Gastrocnemius medialis (tissue), 4 donors: ENCODE results near the gene OR52E5.

Experiments
- POLR2A ChIP-seq, 2 donors: fragments of 450-650 bp; IDR thresholded peaks; one replicate each; pipeline ENCODE4 v1.6.1; 2017; ENCODE audit warnings: antibody characterized with exemption in 2 of 2, mild to moderate bottlenecking in 2 of 2, moderate library complexity in 2 of 2
- TF ChIP-seq, protein P1 (sequence below), 5 experiments: fragments of 450-650 bp in 3 of 5; fragments of 200-600 bp in 2 of 5; sonication (generic) in 2 of 5; IDR thresholded peaks in 4 of 5; conservative IDR thresholded peaks in 1 of 5; 1 replicate in 4 of 5; 2 replicates in 1 of 5; pipeline ENCODE4 v1.5.1; 2016 to 2019; ENCODE audit warnings: antibody characterized with exemption in 5 of 5, mild to moderate bottlenecking in 3 of 5, moderate library complexity in 3 of 5

DNA sequence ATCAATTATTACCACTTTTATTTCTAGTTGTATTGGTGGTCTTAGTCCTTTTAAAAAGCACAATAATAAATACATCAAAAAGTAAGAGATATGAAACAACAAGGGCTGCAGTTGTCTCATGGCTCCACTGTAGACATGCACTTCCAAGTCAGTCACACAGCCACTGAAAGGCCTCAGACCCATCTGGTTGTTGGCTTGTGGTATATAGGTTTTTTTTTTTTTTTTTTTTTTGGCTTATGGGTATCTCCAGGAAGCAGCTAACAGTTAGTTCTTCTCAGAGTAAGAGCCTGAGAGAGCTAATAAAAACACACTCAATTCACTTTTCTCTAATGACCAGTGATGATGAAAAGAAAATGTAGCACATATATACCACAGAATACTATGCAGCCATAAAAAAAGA lies 45.3 kb upstream of the OR52E5 start:
- TF ChIP-seq, protein P1, sequence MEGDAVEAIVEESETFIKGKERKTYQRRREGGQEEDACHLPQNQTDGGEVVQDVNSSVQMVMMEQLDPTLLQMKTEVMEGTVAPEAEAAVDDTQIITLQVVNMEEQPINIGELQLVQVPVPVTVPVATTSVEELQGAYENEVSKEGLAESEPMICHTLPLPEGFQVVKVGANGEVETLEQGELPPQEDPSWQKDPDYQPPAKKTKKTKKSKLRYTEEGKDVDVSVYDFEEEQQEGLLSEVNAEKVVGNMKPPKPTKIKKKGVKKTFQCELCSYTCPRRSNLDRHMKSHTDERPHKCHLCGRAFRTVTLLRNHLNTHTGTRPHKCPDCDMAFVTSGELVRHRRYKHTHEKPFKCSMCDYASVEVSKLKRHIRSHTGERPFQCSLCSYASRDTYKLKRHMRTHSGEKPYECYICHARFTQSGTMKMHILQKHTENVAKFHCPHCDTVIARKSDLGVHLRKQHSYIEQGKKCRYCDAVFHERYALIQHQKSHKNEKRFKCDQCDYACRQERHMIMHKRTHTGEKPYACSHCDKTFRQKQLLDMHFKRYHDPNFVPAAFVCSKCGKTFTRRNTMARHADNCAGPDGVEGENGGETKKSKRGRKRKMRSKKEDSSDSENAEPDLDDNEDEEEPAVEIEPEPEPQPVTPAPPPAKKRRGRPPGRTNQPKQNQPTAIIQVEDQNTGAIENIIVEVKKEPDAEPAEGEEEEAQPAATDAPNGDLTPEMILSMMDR (IDR thresholded peaks at IDR 0.05 in 4 of 5, conservative IDR thresholded peaks at IDR 0.05 in 1 of 5) = no peak
- no peak for TF ChIP-seq POLR2A (IDR thresholded peaks at IDR 0.05)
